Body of pancreas (tissue), 4 donors: ENCODE results near the gene VTI1A.

Experiments used
- POLR2A ChIP-seq, 3 donors: fragments of 450-650 bp; IDR thresholded peaks; one replicate each; pipeline ENCODE4 v1.6.1; 2016; ENCODE audit warnings: antibody characterized with exemption in 3 of 3, mild to moderate bottlenecking in 2 of 3
- TF ChIP-seq, protein P1 (sequence below), 7 experiments: fragments of 450-650 bp in 4 of 7; fragments of 200-600 bp in 3 of 7; sonication (generic) in 3 of 7; IDR thresholded peaks; one replicate each; pipeline ENCODE4 v1.5.1; 2016 to 2019; ENCODE audit warnings: antibody characterized with exemption in 7 of 7

DNA sequence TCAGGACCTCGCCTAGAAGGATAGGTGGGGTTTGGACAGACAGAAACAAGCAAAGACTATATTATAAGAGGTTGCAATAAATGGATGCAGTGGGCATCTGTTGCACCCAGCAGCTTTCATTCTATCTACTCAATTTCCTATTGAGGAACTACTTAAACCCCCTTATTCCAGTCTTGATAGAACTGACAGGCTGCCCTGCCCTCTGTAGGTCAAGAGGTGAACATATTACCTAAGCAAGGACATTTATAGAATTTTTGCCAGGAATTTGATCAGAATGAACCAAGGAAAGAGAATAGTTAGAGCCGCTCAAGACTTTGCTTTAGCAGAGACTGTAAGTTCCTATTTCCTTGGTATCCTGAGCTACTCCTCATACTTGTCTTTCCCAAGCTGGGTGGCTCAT is 9.5 kb downstream of the VTI1A start:
- TF ChIP-seq, protein P1, sequence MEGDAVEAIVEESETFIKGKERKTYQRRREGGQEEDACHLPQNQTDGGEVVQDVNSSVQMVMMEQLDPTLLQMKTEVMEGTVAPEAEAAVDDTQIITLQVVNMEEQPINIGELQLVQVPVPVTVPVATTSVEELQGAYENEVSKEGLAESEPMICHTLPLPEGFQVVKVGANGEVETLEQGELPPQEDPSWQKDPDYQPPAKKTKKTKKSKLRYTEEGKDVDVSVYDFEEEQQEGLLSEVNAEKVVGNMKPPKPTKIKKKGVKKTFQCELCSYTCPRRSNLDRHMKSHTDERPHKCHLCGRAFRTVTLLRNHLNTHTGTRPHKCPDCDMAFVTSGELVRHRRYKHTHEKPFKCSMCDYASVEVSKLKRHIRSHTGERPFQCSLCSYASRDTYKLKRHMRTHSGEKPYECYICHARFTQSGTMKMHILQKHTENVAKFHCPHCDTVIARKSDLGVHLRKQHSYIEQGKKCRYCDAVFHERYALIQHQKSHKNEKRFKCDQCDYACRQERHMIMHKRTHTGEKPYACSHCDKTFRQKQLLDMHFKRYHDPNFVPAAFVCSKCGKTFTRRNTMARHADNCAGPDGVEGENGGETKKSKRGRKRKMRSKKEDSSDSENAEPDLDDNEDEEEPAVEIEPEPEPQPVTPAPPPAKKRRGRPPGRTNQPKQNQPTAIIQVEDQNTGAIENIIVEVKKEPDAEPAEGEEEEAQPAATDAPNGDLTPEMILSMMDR (IDR thresholded peaks at IDR 0.05), result no peak
- TF ChIP-seq POLR2A (IDR thresholded peaks at IDR 0.05), result no peak
